T1000 (cell line): ENCODE data around the gene TMTC1.

Experiments
- DNase-seq: peaks from one replicate; lab custom pipeline; 2025; ENCODE audit warnings: mixed read lengths; lab: John Stamatoyannopoulos, UW

The TMTC1 gene

DNA sequence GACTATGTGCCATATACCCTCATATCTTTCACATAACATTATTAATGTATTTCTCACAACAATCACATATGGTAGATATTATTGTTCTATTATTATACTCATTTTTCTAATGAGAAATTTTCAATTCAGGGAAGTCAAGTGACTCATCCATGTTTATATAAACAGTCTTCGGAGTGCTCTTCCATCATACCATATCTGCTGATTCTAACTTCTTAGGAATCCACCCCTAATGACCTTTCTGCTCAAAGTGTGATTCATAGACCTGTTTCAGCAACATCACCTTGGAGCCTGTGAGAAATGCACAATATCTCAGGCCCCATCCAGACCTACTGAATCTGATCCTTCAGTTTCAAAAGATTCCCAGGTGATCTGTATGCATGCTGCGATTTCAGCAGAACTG is 246.4 kb downstream of the TMTC1 start:
- DNase-seq = no peak

DNA sequence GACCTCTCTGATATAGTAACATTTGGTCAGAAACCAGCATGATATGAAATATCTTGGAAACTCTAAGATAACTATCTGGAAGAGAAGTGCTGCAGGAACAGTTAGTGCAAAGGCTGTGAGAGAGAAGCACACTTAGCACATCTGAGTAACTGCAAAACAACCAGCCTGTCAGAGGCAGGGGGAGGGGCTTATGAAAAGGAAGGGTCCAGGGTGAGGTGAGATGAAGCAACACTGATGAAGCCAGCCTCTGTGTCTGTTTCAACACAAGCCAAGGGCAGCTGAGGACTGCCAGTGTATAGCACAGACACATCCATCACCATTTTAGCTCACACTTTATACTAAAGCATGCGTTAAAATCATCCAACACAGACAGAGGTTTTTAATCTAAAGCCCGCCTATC is 248.8 kb downstream of the TMTC1 start:
- no peak for DNase-seq

DNA sequence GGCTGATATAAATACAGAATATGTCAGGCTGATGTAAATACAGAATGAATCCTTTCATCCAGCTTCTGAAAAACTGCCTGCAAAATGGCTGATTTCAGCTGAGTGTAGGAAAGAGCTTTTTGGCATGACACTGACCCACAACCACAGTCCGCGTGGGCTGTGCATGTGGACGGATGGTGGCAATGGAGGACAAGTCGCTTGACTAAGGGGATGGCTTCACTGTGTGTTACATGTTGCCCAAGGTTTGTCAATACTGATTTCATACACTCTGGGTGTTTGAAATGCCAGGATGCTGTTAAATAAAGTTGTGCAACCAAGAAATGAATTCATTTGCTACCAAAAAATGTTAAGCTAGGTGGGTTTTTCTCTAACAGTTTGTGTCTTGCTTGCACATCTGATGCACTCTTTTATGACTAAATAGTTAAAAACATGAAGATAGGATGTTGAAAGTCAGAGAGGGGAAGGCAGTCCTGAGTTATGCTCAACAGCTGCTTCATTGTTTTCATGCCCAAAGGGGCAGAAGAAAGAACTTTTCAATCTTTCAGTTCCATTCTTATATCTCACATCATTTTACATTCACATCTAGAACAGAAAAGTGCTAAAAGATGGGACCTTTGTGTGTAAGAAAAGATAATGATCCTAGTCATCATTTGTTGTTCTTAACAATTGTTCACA is 249.8 kb downstream of the TMTC1 start:
- DNase-seq = no peak

DNA sequence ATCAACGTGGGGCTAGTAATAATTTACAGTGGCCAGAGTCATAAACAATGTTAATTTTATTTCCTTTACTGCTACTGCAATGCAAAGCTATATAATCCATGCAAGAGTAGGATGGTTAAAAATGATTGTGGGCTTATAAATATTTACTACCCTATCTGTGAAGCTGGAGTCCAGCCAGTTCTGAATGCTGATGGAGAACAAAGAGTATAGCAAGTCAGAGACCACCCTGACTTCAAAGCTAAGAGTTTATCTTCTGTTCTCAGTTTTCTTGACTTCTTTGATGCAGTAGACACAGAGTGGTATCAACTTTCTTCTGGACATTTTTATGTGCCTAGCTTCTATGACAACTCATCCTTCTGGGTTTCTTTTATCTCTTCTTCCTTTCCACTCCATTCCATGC is 252.3 kb downstream of the TMTC1 start:
- no peak for DNase-seq

DNA sequence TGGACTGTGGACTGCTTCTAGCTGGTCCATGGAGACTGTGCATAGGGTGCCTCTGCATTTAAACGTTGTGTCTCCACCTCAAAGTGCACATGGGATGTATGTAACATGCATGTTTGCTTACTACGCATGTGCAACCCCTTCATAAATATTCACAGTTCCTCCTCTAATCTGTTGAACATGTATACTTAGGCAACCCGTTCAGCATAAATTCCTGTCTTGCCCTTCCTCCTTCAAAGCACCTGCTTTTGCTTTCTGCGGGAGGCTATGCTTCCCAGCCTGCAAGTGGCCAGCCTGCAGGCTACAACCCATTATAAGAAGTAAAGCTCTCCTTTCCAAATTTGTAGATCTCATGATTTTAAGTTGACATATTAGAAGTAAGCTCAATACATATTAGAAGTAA is 253.3 kb downstream of the TMTC1 start:
- no peak for DNase-seq

DNA sequence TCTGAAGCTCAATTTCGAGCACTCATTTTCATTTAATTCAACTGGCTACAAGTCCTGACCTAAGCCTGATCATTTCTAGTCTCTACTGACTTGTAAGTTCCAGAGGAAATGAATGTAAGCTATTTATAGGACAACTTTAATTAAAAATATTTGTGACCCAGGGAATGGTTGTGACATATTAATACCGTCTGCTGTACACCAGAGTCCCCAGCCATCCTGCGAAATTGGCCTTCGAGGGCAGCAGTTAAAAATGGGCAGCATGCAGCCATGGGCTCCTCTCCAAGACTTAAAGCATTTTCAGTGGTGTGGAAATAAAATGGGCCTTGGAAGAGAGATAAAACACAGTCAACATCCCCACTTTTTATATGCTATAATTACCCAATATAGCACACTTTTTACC is 255.6 kb downstream of the TMTC1 start:
- no peak for DNase-seq

DNA sequence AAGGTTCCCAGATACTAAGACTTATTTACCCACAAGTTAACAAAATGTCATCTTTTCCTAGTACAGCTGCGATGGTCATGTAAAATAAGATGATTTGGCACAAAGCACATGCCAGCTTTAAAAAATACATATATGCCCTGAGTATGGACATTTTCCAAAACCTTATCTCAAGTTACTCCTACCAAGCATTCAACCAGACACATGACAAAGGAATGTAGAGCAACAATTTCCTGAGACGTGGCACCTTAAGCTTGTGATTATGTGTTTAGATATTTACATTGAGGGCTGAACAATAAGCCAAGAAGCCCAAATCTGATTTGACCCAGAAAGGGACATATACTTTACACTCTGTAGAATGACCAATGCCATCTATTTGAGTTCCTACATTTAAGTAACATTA is 261.8 kb downstream of the TMTC1 start:
- no peak for DNase-seq

DNA sequence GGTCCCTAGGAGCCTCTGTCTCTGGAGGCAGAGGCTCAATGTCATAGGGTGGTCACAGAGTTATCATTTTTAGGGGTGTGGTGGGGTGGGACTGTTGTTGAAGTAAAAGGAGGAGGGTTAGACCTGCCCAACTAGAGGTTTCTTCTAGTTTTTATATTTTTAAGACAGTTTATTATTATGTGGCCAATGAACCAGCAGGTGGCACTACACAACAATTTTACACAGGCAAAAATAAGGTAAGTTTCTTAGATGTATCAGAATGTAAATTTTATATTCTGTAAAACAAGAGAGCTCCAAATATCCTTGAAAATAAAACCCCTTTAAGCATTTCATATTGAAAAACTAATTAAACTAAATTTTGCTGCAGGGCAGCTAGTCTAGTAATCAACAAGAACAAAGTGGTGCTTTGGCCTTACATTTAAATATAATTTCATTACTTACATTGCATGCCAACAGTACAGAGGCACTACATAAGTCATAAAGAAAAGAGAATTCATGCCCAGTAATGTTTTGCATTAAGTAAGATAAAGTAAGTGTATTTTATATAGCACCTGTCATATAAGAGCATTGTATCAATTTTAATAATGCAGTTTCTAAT is 264.1 kb downstream of the TMTC1 start:
- no peak for DNase-seq

DNA sequence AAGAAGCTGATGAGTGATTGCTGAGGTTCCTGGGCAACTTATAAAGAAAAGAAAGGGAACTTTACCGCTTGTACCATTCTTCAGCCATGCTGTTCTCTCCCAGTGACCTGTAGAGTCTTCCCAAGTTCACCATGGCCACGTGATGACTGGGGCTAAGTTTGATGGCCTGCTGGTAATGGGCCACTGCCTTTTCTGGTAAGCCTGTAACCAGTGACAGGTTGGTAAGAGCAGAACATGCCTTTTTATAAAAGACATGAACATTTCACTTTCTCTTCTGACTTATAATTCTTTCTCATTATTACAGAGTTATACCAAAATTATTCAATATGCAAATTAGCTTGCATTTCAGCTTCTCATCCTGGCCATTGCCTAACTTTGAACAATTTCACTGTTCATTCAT is 265.3 kb downstream of the TMTC1 start:
- no peak for DNase-seq

DNA sequence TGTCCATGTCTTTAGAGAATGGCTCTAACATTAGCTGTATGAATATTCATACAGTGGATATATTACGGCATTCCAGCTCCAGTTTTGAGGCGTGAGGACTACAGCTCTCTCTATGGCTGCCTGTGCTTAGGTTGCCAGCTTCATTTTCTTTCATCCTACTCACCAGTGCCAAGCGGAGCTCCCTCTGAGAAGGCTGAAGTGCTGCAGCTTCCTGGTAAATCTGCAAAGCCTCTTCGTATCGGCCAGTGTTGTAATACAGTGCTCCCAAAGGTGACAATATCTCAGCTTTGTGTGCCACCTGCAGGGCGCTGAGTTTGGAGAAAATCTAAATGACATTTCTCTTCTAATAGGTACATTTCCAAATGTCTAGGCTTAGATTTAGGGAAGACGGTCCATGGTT is 266.5 kb downstream of the TMTC1 start:
- no peak for DNase-seq

DNA sequence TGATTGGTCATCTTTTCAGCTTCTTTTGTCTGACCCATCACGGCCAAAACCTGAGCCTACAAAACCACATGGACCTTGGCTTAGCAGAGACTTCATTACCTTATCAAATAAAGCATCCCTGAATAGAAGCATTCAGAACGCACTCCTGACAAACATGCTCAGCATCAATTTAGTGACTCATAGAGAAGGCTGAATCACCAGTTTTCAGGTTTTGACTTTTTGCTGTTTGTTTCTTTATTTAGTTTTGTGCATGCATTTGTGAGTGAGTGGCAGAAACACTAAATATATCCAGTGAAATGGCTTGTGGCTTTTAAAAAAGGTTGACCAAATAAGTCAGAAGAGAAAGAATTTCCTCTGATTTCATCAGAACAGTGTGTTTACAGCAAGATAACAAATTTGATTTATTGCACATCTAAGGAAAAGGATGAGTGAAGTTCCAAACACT is 267.3 kb downstream of the TMTC1 start:
- no peak for DNase-seq

DNA sequence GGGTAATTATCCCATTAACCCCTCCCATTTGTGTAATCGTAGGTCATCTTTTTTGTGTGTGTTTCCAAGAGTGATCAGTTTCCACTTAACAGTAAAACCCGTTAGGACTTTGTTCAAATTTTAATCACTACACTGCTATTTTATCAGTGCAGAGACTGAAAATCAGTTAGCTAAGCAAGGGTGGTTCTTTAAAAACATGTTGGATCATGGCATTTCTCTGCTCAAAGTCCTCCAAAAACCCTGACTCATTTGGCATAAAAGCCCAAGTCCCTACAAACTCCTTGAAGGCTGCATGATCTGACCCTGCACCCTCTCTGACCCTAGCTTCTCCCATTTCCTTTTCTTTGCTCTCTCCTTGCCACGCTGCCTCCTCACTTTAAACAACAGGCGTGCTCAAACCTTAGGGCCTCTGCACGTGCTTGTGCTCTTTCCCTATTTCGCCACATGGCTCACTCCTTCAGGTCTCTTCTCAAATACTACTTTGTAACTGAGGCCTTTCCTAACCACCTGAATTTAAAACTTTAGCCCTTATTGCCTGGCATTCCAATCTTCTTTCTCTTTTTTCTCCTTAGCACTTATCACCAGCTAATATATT is 273.1 kb downstream of the TMTC1 start:
- no peak for DNase-seq

DNA sequence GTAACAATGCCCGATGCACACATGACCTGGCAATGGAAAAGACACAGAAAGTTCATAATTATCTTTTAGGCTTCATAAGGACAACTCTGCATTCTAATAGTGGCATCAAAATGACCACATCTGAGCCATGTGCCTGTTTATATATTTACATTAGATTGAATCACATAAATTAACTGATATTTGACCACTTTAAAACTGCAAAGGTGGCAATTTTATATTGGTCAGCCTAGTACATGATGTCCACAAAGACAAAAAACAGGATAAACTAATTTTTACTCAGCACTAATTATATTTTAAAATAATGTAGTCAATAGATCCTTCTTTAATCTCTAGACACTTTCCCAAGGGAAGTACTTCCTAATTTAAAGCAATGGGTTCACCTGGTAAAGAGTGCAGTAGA is 274.2 kb downstream of the TMTC1 start:
- DNase-seq = no peak

DNA sequence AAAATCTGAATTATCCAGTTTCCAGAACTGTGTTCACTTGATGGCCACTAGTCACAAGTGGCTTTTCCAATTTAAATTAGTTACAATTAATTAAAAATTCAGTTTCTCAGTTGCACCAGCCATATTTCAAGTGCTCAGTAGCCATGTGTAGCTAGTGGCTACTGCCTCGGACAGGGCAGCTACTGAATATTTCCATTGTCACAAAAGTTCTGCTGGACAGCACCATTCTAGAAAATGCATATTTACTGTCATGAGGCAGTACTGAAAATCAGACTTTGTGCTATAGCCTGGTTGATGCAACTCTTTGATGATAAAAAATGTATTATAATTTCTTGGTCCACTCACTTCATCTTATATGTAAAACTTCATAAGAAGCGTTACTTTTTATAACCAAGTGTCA is 274.8 kb downstream of the TMTC1 start:
- DNase-seq = no peak

DNA sequence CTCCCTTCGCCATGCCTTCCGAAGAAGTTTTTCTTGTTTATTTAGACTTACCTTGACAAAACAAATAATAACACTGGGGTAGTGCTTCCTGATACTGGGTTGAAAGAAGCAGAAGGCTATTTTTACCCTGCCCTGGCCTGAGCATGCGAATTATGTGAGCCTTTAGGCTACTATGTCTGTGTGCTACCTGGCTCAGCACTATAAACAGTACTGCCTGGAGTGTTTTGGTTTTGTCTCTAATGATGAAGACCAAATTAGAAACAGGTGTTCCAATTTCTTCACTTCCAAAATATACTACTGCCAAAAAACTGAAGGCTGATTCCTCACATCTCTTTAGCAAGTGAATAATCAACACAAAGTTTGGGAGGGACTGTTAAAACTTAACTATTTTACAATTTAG is 278.6 kb downstream of the TMTC1 start:
- DNase-seq = no peak

DNA sequence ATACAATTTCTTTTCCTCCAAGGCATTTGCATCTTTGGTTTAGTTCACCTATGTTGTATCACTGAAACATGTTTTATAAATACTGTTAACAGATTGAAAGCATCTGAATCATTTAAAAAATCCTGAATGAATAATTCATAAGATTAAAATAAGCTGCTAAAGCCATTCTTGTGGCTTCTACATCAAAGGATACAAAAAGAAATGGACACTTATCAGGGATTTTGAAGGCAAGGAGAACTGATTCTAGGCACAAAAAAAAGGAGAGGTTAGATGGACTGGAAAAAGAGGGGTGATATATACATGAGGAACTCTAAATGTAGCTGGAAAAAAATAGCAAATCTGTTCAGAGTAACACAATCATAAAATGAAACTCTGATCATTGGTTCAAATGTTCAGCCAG is 280.5 kb downstream of the TMTC1 start:
- no peak for DNase-seq

DNA sequence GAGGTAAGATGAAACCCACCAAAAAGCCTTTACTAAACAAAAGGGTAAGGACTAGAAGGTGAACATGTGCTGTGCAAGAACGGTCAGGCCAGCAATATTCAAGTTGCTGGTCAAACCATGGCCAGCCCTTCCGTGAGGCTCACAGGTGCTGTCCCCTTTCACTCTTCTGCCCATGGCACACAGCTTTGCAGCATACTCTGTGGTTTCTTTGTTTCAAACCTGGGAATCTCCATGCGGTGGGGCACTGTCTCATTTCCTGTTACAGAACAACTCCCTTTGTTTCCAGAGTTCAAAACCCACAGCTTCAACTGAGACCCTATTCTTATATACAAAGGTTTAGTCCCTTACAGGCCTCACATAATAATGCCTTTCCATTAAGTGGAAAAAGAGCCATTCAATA is 284.5 kb downstream of the TMTC1 start:
- no peak for DNase-seq

DNA sequence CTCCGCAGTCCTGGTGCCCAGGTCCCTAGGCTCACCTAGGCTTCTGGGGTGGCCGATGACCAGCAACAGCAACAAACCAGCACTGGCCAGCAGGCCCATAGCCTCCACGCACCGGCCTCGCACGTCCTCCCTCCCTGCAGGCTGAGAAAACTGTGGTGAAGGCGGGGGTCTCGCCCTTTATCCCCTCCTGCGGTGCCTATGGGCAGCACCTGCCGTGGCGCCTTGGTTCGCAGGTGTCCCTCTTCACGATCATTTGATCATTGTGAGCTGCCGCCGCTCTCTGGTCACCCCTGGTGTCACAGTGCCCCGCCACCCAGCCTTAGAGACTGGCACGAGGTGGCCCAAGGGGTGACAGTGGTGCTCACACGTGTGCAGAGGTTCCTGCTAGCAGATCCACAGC is 286.2 kb downstream of the TMTC1 start, which contains the start of gene OVCH1:
Gene OVCH1 (minus strand): TSS at position 99 of the 400 bp plus-strand sequence. CDS start 0 bp downstream, at position 99.
- DNase-seq = no peak

DNA sequence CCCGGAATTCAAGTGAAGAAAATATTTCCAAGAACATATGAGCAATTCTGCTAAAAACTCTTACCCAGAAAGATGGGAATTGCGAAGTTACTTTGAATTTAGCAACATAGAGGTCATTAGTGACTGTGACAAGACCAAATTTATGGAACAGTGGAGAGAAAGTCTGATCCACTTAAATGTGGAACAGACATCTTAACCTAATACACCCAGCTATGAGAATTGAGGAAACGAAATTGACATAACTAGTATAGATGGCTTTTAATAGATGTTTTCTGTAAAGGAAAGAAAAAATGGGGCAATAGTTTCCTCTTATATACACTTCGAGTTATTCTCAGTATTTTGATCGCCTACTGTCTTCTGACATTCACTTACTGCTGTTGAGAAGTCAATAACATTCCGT is 290.9 kb downstream of the TMTC1 start:
- no peak for DNase-seq

DNA sequence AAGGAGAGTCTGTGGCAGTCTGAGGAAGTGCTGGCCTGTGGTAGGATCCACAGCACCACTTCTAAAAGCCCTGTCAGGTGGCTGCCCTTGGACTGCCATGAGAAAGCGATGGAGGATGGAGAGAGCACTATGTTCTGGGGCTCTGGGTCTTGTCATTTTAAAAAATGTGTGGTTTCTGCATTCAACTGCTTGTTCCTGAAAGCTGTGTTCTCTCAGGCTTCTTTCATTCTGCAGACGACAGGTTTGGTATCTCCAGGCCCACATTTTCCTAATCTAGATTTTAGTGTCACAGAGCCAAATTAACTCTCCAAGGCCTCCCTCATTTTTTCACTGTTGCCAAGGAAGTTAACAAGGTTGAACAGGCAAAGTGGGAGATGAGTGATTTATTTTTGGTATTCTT is 296.8 kb downstream of the TMTC1 start:
- DNase-seq = no peak

DNA sequence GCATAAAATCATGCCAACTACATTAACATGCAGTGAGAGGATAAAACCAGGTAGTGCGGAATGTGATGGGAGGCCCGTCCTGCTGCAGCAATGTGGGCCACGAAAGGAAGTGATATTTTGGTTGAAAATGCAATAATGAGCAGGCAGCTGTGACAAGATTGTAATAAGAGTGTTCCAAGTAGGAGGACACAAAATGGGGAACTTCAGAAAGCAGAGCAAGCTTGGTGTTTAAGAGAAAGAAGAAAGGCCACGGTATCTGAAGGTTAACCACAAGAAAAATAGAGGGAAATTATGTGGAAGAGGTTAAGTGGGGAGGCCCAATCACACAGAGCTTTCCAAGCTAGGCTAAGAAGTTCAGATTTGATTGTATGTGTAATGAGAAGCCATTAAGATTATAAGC is 320.5 kb downstream of the TMTC1 start:
- no peak for DNase-seq

DNA sequence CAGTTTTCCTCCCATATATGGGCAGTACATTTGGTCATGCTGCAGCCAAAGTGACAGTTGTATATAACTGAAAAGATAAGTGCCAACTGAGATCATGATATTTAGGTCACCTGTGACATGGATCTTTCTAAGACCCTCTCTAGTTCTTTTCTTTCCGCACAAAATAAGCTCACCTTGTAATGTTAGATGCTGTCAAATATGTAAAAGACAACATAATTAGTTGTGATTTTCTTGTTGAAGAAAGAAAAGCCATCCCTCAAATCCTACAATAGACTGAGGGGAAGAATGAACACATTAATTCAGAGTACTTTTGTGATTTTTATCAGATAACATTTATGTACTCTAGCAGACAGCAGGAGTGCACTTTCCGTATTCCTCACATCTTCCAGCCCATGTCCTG is 323.7 kb downstream of the TMTC1 start:
- no peak for DNase-seq

DNA sequence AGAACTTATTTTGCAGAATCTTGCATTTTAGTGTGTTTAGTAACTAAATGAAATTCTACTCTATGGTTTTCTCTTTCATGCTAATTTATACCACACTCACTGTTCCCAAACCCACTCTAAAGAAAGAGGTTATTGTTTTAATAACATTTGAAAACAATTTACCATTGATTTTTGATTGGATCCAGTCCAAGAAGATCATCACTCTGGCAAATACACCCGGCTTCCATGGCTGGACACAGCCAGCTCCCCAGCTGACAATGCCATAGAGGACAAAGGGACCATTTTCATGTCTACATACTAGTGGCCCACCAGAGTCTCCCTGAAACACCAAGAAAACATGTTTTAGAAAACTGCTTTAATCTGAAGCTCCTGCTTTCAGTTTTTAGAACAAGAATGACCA is 328.7 kb downstream of the TMTC1 start:
- no peak for DNase-seq

DNA sequence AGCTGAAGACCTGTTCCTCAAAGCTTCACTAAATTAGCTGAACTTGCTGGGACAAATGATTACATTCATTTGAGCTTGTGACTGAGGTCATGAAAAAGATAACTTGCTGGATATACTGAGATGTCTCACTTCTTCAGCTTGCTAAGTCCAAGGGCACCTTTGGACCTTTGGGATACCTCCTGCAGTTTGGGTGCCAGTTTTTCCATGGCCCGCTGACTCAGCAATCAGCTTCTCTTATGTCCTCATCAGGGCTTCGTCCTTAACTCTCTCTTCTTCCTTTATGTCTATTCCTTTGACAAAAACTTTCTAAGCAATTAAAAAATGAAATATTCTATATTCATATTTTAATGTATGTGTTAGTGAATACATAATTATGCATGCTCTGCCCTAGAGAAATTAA is 331.9 kb downstream of the TMTC1 start:
- DNase-seq = no peak
